Uterus (tissue), 2 donors: ENCODE results near the gene NUDT22.

Experiments
- POLR2A ChIP-seq, 2 donors: fragments of 450-650 bp; IDR thresholded peaks; one replicate each; pipeline ENCODE4 v1.6.1; 2016; ENCODE audit warnings: antibody characterized with exemption in 2 of 2, mild to moderate bottlenecking in 1 of 2, moderate library complexity in 1 of 2
- TF ChIP-seq, protein P1 (sequence below), 4 experiments: fragments of 200-600 bp in 2 of 4; fragments of 450-650 bp in 2 of 4; sonication (generic) in 2 of 4; IDR thresholded peaks; one replicate each; pipeline ENCODE4 v1.5.1; 2016 to 2019; ENCODE audit warnings: antibody characterized with exemption in 4 of 4, mild to moderate bottlenecking in 2 of 4, moderate library complexity in 1 of 4

DNA sequence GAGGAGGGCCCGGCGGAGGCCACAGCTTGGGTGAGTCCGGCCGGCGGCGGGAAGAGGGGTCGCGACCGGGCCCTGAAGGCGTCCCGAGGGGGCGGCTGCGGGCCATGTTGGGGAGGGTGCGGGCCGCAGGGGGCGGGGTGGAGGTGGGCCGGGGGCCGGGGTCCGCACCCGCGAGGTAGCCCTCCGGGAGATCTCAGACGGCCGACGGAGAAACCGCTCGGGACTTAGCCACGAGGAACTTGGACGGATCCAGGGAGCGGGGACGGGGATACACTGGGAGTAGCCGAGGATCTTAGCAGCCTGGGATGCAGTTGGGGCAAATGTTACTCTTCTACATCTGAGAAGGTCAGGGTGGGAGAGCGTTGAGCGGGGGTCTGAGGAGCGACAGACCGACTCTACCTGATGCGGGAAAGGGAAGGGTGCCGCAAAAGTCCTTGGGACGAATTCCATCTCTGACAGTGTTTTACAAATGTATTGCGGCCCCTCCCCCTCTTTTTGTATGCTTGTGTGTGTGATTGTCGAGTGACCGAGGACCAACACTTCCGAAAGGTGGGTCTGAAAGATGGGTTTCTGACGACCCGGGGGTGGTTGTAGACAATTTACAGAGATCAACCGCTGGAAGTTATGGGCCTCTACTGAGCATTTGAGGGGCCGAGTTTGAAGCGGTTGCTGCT is 39.4 kb upstream of the NUDT22 start:
- TF ChIP-seq, protein P1, sequence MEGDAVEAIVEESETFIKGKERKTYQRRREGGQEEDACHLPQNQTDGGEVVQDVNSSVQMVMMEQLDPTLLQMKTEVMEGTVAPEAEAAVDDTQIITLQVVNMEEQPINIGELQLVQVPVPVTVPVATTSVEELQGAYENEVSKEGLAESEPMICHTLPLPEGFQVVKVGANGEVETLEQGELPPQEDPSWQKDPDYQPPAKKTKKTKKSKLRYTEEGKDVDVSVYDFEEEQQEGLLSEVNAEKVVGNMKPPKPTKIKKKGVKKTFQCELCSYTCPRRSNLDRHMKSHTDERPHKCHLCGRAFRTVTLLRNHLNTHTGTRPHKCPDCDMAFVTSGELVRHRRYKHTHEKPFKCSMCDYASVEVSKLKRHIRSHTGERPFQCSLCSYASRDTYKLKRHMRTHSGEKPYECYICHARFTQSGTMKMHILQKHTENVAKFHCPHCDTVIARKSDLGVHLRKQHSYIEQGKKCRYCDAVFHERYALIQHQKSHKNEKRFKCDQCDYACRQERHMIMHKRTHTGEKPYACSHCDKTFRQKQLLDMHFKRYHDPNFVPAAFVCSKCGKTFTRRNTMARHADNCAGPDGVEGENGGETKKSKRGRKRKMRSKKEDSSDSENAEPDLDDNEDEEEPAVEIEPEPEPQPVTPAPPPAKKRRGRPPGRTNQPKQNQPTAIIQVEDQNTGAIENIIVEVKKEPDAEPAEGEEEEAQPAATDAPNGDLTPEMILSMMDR (IDR thresholded peaks at IDR 0.05), result no peak
- TF ChIP-seq POLR2A (IDR thresholded peaks at IDR 0.05), result no peak
